ENCODE data around the gene FHL5.

- TF ChIP-seq CTCF (IDR thresholded peaks at IDR 0.05): no peak
- no peak for TF ChIP-seq EP300 (IDR thresholded peaks at IDR 0.05)
- TF ChIP-seq POLR2AphosphoS5 (IDR thresholded peaks at IDR 0.05): no peak
- no peak for TF ChIP-seq POLR2A (IDR thresholded peaks at IDR 0.05)
Measured at GRCh38 chr6:96547654-96548053, 15.3 kb upstream of the FHL5 start.
